GM12892 (cell line): ENCODE data around the gene PLOD3.

Experiments
- POLR2A ChIP-seq: IDR thresholded peaks from 2 replicates; pipeline ENCODE4 v1.6.1; 2011; ENCODE audit warnings: low read depth, low read length, control low read depth
- POLR2AphosphoS5 ChIP-seq: IDR thresholded peaks from 2 replicates; pipeline ENCODE4 v1.6.1; 2011; ENCODE audit warnings: low read depth, low read length, control low read depth

DNA sequence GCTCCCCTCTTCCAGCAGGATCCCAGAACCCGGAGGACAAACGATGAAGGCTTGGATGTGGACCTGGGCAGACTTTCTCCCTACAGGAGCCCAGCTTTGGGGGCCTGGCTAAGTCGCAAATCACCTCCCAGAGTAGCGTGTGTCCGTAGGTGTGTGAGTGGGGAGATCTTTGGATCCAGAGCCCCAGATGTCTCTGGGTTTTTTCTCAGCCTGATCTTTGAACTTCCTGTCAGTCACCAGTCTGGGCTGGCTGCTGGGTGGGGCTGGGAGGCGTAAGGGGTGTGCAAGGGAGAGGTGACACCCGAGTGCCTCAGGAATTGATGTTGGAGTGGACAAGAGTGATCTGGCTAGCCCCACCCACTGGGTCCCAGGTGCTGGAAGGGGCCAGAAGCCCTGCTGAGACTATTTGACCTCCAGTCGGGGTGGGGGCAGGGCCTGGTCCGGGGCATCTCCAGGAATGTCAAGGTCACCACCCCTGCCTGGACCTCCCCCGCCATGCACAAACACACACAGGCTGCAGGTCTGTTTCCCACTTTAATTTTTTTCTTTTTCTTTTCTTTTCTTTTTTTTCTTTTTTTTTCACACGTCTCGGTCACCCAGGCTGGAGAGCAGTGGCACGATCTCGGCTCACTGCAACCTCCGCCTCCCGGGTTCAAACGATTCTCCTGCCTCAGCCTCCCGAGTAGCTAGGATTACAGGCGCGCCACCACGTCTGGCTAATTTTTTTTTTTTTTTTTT lies 16.4 kb downstream of the PLOD3 start, which contains the start of gene MOGAT3:
- TF ChIP-seq POLR2A (no peak), POLR2AphosphoS5 (no peak)
